GM18505 (cell line): ENCODE data around the gene PLAGL1.
A peak's percentile ranks its signal among the peaks of the same experiment; 100 is the strongest.
"Not testable (repeated sequence)": the region's sequence is repeated elsewhere in the genome, so short reads cannot be mapped to it uniquely, and the experiment has no call there.

Experiments used
- ATAC-seq: cut with Tn5 transposase; IDR thresholded peaks from one replicate; pipeline ENCODE4 v1.9.1; 2021; ENCODE audit not compliant: unreplicated experiment
- POLR2A ChIP-seq: IDR thresholded peaks from 4 replicates; pipeline ENCODE4 v1.6.1; 2011; ENCODE audit warnings: borderline replicate concordance; ENCODE audit not compliant: insufficient read depth, insufficient read length; ENCODE audit errors: extremely low read depth

The PLAGL1 gene, protein sequence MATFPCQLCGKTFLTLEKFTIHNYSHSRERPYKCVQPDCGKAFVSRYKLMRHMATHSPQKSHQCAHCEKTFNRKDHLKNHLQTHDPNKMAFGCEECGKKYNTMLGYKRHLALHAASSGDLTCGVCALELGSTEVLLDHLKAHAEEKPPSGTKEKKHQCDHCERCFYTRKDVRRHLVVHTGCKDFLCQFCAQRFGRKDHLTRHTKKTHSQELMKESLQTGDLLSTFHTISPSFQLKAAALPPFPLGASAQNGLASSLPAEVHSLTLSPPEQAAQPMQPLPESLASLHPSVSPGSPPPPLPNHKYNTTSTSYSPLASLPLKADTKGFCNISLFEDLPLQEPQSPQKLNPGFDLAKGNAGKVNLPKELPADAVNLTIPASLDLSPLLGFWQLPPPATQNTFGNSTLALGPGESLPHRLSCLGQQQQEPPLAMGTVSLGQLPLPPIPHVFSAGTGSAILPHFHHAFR

DNA sequence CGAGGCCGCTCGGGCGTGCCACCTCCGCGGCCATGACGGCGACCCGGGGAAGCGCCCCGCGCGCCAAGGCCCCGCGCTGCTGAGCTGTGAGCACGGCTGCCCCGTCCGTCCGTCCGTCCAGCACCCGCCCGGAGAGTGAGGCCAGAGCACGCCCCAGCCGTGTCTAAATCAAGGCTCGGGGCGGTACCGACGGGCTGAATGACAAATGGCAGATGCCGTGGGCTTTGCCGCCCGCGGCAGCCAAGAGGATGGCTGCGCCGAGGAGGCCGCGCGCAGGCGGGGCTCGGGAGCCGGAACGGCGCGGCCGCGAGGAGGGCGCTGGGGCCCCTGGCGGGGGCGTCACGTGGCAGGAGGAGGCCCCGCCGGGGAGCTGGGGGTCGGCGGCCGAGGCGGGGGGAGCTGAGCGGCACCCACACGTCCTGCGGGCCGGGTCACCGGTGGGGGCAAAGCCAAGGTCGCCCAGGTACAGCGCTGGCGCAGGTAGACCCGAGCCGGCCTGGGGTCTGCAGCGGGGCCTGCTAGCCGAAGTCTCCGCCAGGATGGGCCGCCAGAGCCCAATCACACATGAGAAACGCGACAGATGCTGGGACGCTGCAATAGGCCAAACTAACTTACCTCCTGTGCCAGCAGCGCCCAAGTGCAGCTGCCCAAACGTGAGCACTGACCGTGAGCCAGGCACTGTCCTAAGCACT, at the start of gene PLAGL1:
Gene PLAGL1, minus strand, starts transcription at position 140 of the 692 bp plus-strand sequence. CDS start 60,123 bp downstream, outside the sequence.
- ATAC-seq = no peak

DNA sequence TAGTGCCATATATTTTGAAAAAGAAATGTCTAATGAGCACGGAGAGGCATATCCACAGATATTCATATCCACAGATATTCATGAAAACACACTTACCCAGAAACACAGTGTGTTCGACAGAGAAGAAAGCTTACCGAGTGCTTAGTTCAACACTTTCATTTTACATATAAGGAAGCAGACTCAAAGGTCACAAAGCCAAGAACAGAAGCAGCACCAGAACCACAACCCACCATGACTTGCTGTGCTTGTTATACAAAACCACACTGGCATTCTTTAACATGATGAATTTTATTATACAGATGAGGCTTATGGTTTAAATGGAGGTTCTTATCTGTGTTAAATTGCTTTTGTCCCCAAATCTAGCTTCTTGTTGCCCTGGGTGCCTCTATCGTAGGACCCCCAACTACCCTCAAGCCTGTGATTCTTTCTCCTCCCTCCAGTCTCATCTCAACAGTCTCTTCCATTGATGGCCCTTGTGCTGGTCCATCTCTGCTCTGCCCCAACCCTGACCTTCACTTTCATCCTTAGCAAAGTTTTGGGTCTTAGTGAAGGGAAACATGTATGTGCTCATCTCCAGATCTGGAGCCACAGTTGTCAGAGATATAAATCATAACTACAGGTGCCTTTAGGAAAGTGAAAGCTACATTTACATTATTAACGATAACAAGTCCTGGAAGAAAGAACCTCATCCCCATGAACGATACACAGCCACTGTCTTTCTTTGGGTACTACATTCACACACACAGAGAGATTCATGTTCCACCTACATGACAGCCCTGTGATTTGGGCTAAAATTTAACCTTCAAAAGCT, 47.3 kb upstream of the PLAGL1 start:
- peak; percentile 25 for TF ChIP-seq POLR2A
- peak; percentile 86 for ATAC-seq

More for the DNA sequence above, at the start of gene PLAGL1:
- peak; percentile 29 for TF ChIP-seq POLR2A

DNA sequence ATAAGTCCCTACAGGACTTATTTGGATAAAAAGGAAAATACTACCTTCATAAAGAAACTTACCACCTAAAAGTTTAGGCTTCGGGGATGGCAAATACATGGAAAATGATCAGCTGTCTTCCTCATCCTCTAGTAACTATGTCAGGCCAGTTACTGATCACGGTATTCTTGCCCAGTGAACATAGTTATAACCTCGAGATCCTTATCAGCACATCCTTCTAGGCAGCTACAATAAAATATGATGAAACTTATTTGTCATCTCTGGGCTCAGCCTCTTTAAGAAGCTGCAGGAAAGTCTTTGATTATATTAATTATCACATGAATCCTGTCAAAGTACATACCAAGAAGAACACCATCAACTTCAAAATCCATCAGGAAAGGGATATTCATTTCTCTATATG, 45.5 kb upstream of the PLAGL1 start:
- no peak for ATAC-seq
- no peak for TF ChIP-seq POLR2A

DNA sequence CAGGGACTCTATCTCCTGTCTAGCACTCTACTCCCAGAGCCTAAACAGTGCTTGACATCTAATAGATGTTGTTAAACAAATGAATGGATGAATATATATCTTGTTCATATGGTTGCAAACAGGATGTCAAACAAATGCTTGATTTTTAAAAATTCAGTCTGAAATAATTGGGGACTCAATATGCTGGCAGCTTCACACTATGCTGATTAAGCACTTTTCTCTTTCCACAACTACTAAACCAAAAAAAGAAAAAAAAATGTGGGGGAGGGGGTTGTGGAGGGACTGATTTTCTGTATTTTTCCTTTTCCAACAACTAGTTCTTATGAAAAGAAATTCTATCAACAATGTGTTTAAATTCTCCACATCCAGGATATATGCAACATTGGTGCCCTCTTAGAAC, 44.4 kb upstream of the PLAGL1 start:
- no peak for ATAC-seq
- no peak for TF ChIP-seq POLR2A

DNA sequence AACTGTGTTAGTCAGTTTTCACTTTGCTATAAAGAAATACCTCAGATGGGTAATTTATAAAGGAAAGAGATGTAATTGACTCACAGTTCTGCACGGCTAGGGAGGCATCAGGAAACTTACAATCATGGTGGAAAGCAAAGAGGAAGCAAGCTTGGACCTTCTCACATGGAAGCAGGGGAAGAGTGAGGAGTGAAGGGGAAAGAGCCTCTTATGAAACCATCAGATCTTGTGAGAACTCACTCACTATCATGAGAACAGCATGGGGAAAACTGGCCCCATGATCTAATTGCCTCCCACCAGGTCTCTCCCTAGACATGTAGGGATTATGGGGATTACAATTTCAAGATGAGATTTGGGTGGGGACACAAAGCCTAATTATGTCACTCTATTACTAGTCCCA, 41.3 kb upstream of the PLAGL1 start:
- no peak for ATAC-seq
- TF ChIP-seq POLR2A = no peak

DNA sequence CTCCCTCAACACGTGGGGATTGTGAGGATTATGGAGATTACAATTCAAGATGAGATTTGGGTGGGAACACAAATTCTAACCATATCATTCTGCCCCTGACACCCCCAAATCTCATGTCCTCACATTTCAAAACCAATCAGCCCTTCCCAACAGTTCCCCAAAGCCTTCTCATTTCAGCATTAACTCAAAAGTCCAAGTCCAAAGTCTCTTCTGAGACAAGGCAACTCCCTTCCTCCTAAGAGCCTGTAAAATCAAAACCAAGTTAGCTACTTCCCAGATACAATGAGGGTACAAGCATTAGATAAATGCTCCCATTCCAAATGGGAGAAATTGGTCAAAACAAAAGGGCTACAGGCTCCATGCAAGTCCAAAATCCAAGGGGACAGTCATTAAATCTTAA, 39.6 kb upstream of the PLAGL1 start:
- TF ChIP-seq POLR2A = no peak
- ATAC-seq = no peak

DNA sequence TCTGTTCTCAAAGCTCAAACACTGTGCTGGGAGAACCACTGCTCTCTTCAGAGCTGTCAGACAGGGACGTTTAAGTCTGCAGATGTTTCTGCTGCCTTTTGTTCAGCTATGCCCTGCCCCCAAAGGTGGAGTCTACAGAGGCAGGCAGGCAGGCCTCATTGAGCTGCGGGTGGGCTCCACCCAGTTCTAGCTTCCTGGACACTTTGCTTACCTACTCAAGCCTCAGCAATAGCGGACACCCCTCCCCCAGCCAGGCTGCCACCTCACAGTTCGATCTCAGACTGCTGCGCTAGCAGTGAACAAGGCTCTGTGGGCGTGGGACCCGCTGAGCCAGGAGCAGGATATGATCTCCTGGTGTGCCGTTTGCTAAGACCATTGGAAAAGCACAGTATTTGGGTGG, 38.6 kb upstream of the PLAGL1 start:
- not testable (repeated sequence) for ATAC-seq

DNA sequence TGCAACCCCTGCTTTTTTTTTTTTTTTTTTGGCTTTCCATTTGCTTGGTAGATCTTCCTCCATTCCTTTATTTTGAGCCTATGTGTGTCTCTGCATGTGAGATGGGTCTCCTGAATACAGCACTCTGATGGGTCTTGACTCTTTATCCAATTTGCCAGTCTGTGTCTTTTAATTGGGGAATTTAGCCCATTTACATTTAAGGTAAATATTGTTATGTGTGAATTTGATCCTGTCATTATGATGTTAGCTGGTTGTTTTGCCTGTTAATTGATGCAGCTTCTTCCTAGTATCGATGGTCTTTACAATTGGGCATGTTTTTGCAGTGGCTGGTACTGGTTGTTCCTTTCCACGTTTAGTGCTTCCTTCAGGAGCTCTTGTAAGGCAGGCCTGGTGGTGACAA, 36.9 kb upstream of the PLAGL1 start:
- ATAC-seq = not testable (repeated sequence)

DNA sequence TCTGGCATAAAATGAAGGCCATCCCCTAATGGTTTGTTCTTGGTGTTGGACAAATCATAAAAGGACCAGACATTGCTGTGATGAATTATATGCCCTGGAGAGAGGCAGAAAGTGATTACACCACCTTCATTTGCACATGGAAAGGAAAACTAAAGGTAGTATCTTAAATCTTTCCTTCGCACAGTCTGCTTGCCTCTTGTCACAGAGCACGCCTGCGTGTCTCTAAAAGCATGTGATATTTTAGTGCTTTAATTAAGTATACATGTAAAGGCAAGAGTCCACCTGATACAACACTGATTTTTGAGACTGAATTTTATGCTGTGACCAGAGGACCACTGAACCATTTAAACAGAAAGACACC, 28.8 kb upstream of the PLAGL1 start:
- no peak for ATAC-seq
- TF ChIP-seq POLR2A = no peak

DNA sequence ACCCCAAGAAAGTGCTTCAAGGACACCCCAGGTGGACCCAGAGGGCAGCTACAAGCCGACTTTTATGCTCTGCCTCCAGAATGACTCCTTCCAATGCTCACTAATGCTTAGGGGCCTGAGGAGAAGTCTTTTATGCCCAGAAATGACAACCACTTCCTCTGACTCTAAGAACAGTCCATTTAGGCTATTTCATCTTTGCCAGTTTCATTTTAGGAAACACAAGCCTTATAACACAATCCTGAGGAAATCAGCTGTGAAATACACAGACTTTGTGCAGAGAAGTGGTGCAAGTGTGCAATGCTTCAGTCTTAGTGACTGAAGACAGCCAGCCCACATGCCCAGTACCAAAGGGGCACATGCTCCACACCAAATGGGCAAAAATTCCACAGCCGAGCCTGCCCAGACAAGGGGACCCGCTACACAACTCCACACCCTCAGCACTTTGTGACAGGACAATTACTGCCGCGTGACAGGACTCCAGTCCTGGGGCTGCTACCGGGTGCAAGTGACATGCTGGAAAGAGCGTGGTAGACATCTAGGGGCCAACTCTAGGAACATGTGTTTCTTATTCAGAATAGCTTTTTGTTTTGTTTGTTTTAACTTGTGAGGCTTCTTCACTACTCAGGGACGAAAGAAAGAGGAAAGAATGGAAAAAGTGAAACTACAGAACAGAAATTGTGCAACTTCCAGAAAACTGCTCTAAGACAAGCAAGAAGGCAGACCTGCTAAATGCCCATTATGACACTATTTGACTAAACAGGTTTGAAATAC, 28.2 kb upstream of the PLAGL1 start:
- no peak for ATAC-seq
- no peak for TF ChIP-seq POLR2A

DNA sequence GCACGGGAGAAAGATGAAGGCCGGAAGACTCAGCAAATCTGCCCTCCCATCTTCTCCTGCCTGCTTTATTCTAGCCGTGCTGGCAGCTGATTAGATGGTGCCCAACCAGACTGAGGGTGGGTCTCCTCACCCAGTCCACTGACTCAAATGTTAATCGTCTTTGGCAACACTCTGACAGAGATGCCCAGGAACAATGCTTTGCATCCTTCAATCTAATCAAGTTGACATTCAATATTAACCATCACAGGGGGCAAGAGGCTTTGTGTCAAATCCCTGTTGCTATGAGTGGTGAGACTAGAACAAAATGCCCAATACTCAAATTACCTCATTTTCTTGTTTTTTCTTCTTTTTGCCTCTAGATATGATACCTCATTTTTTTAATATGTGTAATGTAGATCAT, 27.4 kb upstream of the PLAGL1 start:
- no peak for TF ChIP-seq POLR2A
- ATAC-seq = no peak

DNA sequence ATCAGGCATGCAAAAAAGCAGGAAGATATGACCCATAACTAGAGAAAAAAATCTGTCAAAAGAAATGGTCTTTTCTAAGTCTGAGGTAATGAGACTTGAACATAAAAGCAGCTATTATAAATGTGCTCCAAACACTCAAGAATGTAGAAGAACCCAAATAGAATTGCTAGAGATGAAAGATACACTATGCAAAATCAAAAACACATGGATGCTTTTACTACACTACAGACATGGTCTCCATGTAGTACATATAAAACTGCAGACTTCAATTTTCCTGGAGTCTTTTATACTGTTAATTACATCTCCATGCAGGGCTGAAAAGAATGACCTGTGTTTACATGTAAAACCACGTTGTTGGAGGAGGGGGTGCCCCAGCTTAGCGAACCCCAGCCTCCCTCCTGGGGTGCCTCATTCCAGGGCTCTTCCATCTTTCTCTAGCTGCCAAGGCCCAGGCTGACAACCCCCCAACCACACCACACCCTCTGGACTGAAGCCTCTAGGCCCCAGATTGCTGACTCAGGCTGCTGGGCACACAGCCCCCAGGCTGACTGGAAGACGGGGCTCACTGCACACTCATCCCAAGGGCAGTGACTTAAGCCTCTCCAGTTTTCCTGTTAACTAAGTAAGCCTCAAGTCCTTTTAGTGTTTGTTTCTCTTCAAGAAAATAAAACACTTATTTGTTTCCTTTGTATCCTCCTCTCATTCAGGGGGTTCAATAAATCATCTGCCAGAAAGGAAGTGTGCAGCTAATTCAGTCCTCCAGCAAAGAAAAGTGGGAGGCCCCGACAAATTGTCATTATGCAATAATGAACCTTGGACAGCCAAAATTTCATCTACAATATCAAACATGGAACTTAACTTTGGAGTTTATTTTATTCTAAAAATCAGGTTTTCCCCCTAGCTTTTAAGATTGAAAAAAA, 26.0 kb upstream of the PLAGL1 start:
- TF ChIP-seq POLR2A = no peak
- ATAC-seq = no peak
